Natural killer cell (primary cell): ENCODE data around the gene EFCAB8. TPM values are rescaled to one million over a fixed set of nuclear protein-coding genes. Genes with fewer than 3 reads are reported as not detected.
A peak's percentile ranks its signal among the peaks of the same experiment; 100 is the strongest.
"Not testable (repeated sequence)": the region's sequence is repeated elsewhere in the genome, so short reads cannot be mapped to it uniquely, and the experiment has no call there.

Experiments
- ATAC-seq, 3 donors: fragments of 150-1000 bp in 2 of 3; fragments of 200-7000 bp in 1 of 3; cut with Tn5 transposase; 1 replicate in 1 of 3; 2 replicates in 2 of 3; pipeline ENCODE4 v1.10.0; 2021; ENCODE audit warnings: mild to moderate bottlenecking in 2 of 3, moderate library complexity in 2 of 3
- DNase-seq, 2 donors: peaks; one replicate each; pipeline versions ENCODE4 v3.0.0 to v3.0.0-alpha.2; 2013 to 2021; ENCODE audit warnings: mixed read lengths in 1 of 2
- H3K27ac ChIP-seq: one replicate; pipeline ENCODE4 v1.5.1; 2013; ENCODE audit warnings: mild to moderate bottlenecking, low read length
- H3K27me3 ChIP-seq: one replicate; pipeline ENCODE4 v1.6.1; 2013; ENCODE audit warnings: low read length; ENCODE audit not compliant: control insufficient read depth, insufficient read depth
- H3K36me3 ChIP-seq: one replicate; pipeline ENCODE4 v1.6.1; 2013; ENCODE audit warnings: low read length; ENCODE audit not compliant: control insufficient read depth, insufficient read depth
- H3K4me1 ChIP-seq: one replicate; pipeline ENCODE4 v1.6.1; 2013; ENCODE audit warnings: low read length; ENCODE audit not compliant: control insufficient read depth, insufficient read depth
- H3K4me3 ChIP-seq: one replicate; pipeline ENCODE4 v1.5.1; 2013; ENCODE audit warnings: low read length
- H3K9me3 ChIP-seq: one replicate; pipeline ENCODE4 v1.6.1; 2013; ENCODE audit warnings: low read length; ENCODE audit not compliant: control insufficient read depth, insufficient read depth
- H3K27ac Mint-ChIP-seq, 2 donors: one replicate each; pipeline ENCODE4 v1.8.0; 2022; ENCODE audit warnings: mild to moderate bottlenecking in 2 of 2, mixed read lengths in 2 of 2, moderate library complexity in 1 of 2
- H3K27me3 Mint-ChIP-seq, 2 donors: one replicate each; pipeline ENCODE4 v1.8.0; 2022; ENCODE audit warnings: low read depth in 2 of 2, mixed read lengths in 2 of 2
- H3K36me3 Mint-ChIP-seq: one replicate; pipeline ENCODE4 v1.8.0; 2022; ENCODE audit warnings: mixed read lengths
- H3K4me1 Mint-ChIP-seq, 2 donors: one replicate each; pipeline ENCODE4 v1.8.0; 2022; ENCODE audit warnings: mixed read lengths in 2 of 2
- H3K4me3 Mint-ChIP-seq: one replicate; pipeline ENCODE4 v1.8.0; 2022; ENCODE audit warnings: mild to moderate bottlenecking, moderate library complexity, mixed read lengths
- H3K9me3 Mint-ChIP-seq, 2 donors: one replicate each; pipeline ENCODE4 v1.8.0; 2022; ENCODE audit warnings: mixed read lengths in 2 of 2
- WGBS: methylation state at CpG from one replicate; pipeline ENCODE4 v1.1.7; 2013; ENCODE audit warnings: missing lambda C conversion rate; ENCODE audit not compliant: insufficient coverage; 5-methylcytosine and 5-hydroxymethylcytosine counted together
- intact Hi-C: fragments of 100-400 bp; cut with micrococcal nuclease; formaldehyde crosslinking; loops from one replicate; pipeline ENCODE4 v1.14.2; 2022
- total RNA-seq, 4 donors: library from RNA; stranded (reverse); fragments of 120-200 nt in 1 of 4; gene quantifications; one replicate each; pipeline versions ENCODE4 v1.2.3 to v1.2.4, GENCODE V29; 2013 to 2022
- TF ChIP-seq, protein P1 (sequence below): fragments of 200-600 bp; IDR thresholded peaks from one replicate; pipeline ENCODE4 v1.8.0; 2022; ENCODE audit warnings: antibody characterized with exemption

The EFCAB8 gene
- total RNA-seq, 3 donors from 2014 or later (not counting 1 experiment from before 2014, with no cell fraction given), result 1.2 to 2.9 (median 2.3) TPM

DNA sequence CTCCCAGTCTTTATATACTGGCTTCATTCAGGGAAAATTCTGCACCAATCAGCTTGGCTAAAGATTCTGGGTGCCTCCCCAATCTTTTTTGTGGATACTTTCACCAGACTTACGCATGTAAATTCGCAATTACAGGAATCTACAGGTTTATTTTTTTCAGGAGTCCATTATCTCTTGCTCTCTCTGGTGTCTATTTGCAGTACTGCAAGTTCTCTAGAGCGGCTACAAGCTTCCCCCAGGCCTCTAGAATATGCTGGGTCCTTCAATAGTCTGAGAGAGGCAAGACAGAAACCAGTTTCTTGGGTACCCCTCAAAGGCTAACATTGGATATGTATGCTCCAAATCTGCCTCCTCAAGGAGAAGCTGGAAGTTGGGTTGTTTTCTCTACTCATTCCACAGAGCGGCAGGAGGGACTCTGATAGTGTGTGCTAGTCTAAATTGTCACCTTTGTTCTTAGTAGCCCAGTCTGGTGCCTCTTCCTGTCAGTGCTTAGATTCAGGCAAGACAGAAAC lies 87.0 kb downstream of the EFCAB8 start:
- Histone ChIP-seq H3K9me3 (no peaks in the 10 kb centered on the region), H3K4me3 (no peak overlapping the region), H3K36me3 (no peaks in the 10 kb centered on the region), H3K27me3 (no peaks in the 10 kb centered on the region), H3K4me1 (no peaks in the 10 kb centered on the region), H3K27ac (no peak overlapping the region)
- H3K27me3 Mint-ChIP-seq, result peaks cover 6 to 19% of the 10 kb centered on the region in 2 donors
- H3K4me3 Mint-ChIP-seq, result no peak overlapping the region
- H3K4me1 Mint-ChIP-seq, result no peaks in the 10 kb centered on the region
- DNase-seq (peak in 1 of 2 donors; percentile 71), ATAC-seq (peak in 1 of 3 donors; percentile 48)
- H3K9me3 Mint-ChIP-seq, result no peaks in the 10 kb centered on the region
- H3K27ac Mint-ChIP-seq, result no peak overlapping the region
- WGBS, result 79% methylated on average over 4 of the region's 4 CpGs
- no peaks in the 10 kb centered on the region for H3K36me3 Mint-ChIP-seq
- TF ChIP-seq, protein P1, sequence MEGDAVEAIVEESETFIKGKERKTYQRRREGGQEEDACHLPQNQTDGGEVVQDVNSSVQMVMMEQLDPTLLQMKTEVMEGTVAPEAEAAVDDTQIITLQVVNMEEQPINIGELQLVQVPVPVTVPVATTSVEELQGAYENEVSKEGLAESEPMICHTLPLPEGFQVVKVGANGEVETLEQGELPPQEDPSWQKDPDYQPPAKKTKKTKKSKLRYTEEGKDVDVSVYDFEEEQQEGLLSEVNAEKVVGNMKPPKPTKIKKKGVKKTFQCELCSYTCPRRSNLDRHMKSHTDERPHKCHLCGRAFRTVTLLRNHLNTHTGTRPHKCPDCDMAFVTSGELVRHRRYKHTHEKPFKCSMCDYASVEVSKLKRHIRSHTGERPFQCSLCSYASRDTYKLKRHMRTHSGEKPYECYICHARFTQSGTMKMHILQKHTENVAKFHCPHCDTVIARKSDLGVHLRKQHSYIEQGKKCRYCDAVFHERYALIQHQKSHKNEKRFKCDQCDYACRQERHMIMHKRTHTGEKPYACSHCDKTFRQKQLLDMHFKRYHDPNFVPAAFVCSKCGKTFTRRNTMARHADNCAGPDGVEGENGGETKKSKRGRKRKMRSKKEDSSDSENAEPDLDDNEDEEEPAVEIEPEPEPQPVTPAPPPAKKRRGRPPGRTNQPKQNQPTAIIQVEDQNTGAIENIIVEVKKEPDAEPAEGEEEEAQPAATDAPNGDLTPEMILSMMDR, result no peak
- intact Hi-C loops, result loop anchor here (2.0 kb wide), 1 partner anchor 155 kb away; no protein-coding TSS in a partner anchor

DNA sequence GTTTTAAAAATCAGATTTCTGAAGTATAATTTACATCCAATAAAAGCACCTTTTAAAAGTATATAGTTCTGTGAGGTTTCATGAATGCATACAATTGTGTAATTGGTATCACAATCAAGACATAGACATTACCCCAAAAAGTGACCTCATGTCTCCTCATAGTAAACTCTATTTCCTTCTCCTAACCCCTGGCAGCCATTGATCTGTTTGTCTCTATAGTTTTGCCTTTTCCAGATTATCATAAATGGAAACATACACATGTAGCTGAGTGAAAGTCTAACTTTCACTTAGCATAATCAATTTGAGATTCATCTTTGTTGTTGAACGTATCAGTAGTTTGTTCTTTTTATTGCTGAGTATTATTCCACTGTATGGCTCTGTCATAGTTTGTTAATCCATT lies 87.9 kb downstream of the EFCAB8 start:
- Histone ChIP-seq H3K27me3 (no peaks in the 10 kb centered on the region), H3K4me3 (no peak overlapping the region), H3K27ac (no peak overlapping the region), H3K36me3 (no peaks in the 10 kb centered on the region), H3K4me1 (no peaks in the 10 kb centered on the region), H3K9me3 (no peaks in the 10 kb centered on the region)
- Mint-ChIP-seq H3K4me3 (no peak overlapping the region), H3K27ac (no peak overlapping the region), H3K9me3 (no peaks in the 10 kb centered on the region), H3K27me3 (peaks cover 3 to 26% of the 10 kb centered on the region in 2 donors), H3K36me3 (no peaks in the 10 kb centered on the region), H3K4me1 (no peaks in the 10 kb centered on the region)
- DNase-seq (no peak), ATAC-seq (no peak)
- no CpG with 5 or more reads among the region's 1 CpG for WGBS
- TF ChIP-seq, protein P1, result no peak
- intact Hi-C loops, result no loop called here

DNA sequence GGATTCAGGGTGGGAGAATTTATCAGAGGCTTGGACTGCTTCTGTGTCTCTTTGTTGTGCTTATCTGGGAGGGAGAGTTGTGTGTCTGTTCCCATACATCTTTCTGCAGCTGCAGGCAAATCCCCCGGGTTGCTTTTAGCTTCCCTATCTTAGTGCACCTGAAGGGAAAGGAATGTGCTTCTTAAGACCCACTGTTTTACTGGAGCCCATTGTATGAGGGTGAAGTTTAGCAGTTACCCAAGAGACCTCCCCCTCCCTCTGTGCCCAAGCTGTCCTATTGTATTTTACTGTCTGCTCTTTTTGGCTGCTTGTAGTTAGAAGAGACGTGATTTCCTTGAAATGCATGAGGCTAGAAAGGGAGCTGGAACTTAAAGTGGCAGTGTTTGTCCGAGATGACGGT lies 91.8 kb downstream of the EFCAB8 start:
- H3K27ac ChIP-seq, ATAC-seq, DNase-seq, H3K36me3 Mint-ChIP-seq, H3K4me1 ChIP-seq, H3K4me3 Mint-ChIP-seq, H3K9me3 Mint-ChIP-seq, H3K4me1 Mint-ChIP-seq, H3K9me3 ChIP-seq, intact Hi-C loops, H3K4me3 ChIP-seq, H3K27ac Mint-ChIP-seq, H3K27me3 ChIP-seq, H3K36me3 ChIP-seq: not testable (repeated sequence)
- peaks cover 8 to 20% of the 10 kb centered on the region in 2 donors for H3K27me3 Mint-ChIP-seq
- 58% methylated on average over 3 of the region's 4 CpGs for WGBS

DNA sequence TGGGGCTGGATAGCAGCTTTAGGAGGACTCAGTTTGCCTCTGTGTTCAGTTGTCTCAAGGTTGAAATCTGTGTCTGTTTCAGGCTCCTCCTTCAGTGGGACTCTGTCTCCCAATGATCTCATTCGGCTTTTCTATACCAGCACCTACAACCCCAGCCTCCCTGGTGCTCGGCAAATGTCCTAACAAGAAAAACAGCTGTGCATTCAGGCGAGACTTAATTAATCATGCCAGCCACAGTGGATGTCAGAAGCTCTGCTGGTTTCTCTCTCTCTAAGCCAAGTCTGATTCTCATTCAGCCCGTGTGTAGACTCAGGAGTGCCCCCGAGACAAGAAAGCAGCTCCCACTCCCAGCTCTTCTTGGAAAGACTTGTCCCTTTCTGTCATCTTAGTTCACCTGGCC lies 98.7 kb downstream of the EFCAB8 start:
- Histone ChIP-seq H3K9me3 (peaks cover 7% of the 10 kb centered on the region), H3K4me1 (no peaks in the 10 kb centered on the region), H3K27me3 (no peaks in the 10 kb centered on the region), H3K36me3 (no peaks in the 10 kb centered on the region), H3K27ac (no peak overlapping the region), H3K4me3 (no peak overlapping the region)
- H3K27me3 Mint-ChIP-seq, result peaks cover 7 to 9% of the 10 kb centered on the region in 2 donors
- intact Hi-C loops, result no loop called here
- H3K4me3 Mint-ChIP-seq, result no peak overlapping the region
- H3K4me1 Mint-ChIP-seq, result peaks cover 0 to 3% of the 10 kb centered on the region in 2 donors
- DNase-seq (no peak), ATAC-seq (no peak)
- H3K9me3 Mint-ChIP-seq, result peaks cover 4 to 10% of the 10 kb centered on the region in 2 donors
- TF ChIP-seq, protein P1, result no peak
- peaks cover 14% of the 10 kb centered on the region for H3K36me3 Mint-ChIP-seq
- WGBS, result 93% methylated on average over 5 of the region's 5 CpGs
- no peak overlapping the region for H3K27ac Mint-ChIP-seq
